NCI-H2196 treated with DMSO at 0.1 percent for 48 hours (cell line): ENCODE results near the gene RAD51B.

Source experiments
- DNase-seq: peaks from one replicate; lab custom pipeline; 2025; ENCODE audit not compliant: unreplicated experiment; lab: John Stamatoyannopoulos, UW

Gene RAD51B

GRCh38 chr14:68594737-68595380 is 775.3 kb downstream of the RAD51B start:
- DNase-seq = no peak

GRCh38 chr14:68596211-68596610 is 776.6 kb downstream of the RAD51B start:
- no peak for DNase-seq

GRCh38 chr14:68596701-68597100 is 777.1 kb downstream of the RAD51B start:
- no peak for DNase-seq

GRCh38 chr14:68598089-68598488 is 778.5 kb downstream of the RAD51B start:
- DNase-seq = no peak

- DNase-seq = no peak
Observed at GRCh38 chr14:68598621-68599447, 779.3 kb downstream of the RAD51B start.

- DNase-seq = no peak
Observed at GRCh38 chr14:68599896-68600610, 780.5 kb downstream of the RAD51B start.

GRCh38 chr14:68602507-68602906 is 782.9 kb downstream of the RAD51B start:
- no peak for DNase-seq

- no peak for DNase-seq
Observed at GRCh38 chr14:68603533-68604360, 784.2 kb downstream of the RAD51B start.

GRCh38 chr14:68604361-68604730 is 784.8 kb downstream of the RAD51B start:
- DNase-seq = no peak

GRCh38 chr14:68604822-68605221 is 785.2 kb downstream of the RAD51B start:
- no peak for DNase-seq

GRCh38 chr14:68606176-68606575 is 786.6 kb downstream of the RAD51B start:
- DNase-seq = no peak

- DNase-seq = no peak
Observed at GRCh38 chr14:68606644-68607043, 787.1 kb downstream of the RAD51B start.

GRCh38 chr14:68607081-68607866 is 787.7 kb downstream of the RAD51B start:
- DNase-seq = no peak

GRCh38 chr14:68607867-68608573 is 788.4 kb downstream of the RAD51B start:
- no peak for DNase-seq

- DNase-seq = no peak
Observed at GRCh38 chr14:68608574-68608962, 789.0 kb downstream of the RAD51B start.

GRCh38 chr14:68609012-68609411 is 789.4 kb downstream of the RAD51B start:
- DNase-seq = no peak

GRCh38 chr14:68610251-68610793 is 790.7 kb downstream of the RAD51B start:
- no peak for DNase-seq

GRCh38 chr14:68611599-68611998 is 792.0 kb downstream of the RAD51B start:
- no peak for DNase-seq

- no peak for DNase-seq
Observed at GRCh38 chr14:68612049-68612448, 792.5 kb downstream of the RAD51B start.
